ENCODE data around the gene NPLOC4. TPM values are rescaled to one million over a fixed set of nuclear protein-coding genes. Genes with fewer than 3 reads are reported as not detected.
"Not testable (repeated sequence)": the region's sequence is repeated elsewhere in the genome, so short reads cannot be mapped to it uniquely, and the experiment has no call there.

NPLOC4 gene
- total and polyA plus RNA-seq, 9 of the 15 experiments (the other 6 are each of a cell fraction or from before 2014, with no cell fraction given), result 1.5 to 116 (median 64.5) TPM

DNA sequence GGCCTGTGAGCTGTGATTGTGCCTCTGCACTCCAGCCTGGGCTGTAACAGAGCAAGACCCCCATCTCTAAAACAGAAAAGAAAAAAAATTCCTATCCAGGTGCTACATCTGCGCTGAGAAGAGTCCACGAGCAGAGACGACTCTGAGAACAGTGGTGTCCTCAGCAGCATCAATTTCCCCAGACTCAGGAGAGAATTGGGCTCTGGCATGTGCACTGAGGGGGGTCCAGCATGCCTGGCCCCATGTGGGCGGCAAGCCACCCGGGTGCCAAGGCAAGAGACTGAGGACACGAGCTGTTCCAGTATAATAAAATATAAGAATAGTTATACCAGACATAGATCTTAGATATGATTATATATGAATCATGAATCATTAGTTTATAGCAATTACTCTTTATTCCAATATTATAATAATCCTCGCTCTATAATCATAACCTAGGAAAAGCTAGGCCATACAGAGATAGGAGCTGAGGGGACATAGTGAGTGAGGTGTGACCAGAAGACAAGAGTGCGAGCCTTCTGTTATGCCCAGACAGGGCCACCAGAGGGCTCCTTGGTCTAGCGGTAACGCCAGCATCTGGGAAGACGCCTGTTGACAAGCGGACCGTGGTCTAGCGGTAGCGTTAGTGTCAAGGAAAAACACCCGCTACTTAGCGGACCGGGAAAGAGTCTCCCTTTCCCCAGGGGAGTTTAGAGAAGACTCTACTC, 38.8 kb upstream of the NPLOC4 start:
- H3K4me3 ChIP-seq; H3K4me2 ChIP-seq (ENCODE audit: insufficient read depth, low read length); H3K9me3 ChIP-seq (replicated peaks; ENCODE audit: control insufficient read depth, insufficient read depth, low read depth, low read length); H2AFZ ChIP-seq (ENCODE audit: low read depth, low read length); CTCF ChIA-PET (ENCODE audit: low intra/inter-chr PET ratio); BruUV-seq (replicated peaks); intact Hi-C loops (cut with micrococcal nuclease); H3K9ac ChIP-seq (ENCODE audit: insufficient read depth in 1 of 2, low read depth in 2 of 2, low read length in 2 of 2); H3K9me1 ChIP-seq (ENCODE audit: control insufficient read depth, insufficient read depth, low read length); H3K27ac ChIP-seq (ENCODE audit: extremely low read depth, low read depth, low read length); H3K79me2 ChIP-seq (ENCODE audit: control insufficient read depth, insufficient read depth, low read length); H4K20me1 ChIP-seq (replicated peaks; ENCODE audit: control insufficient read depth, insufficient read depth, low read length); in situ Hi-C loops (cut with MboI); H3K27me3 ChIP-seq (ENCODE audit: control insufficient read depth in 2 of 2, insufficient read depth in 2 of 2, low read length in 2 of 2): not testable (repeated sequence)
- DNase-seq (ENCODE audit: extremely low read depth in 1 of 4, low spot score in 3 of 4), result peak in 1 of 4 experiments; percentile 50
- Histone ChIP-seq H3K36me3 (ENCODE audit: control insufficient read depth, insufficient read depth, low read length) (peaks cover 45% of the 10 kb centered on the region; the same call in 2 of the 3 replicates), H3K4me1 (replicated peaks in 1 of 2; ENCODE audit: control insufficient read depth in 2 of 2, insufficient read depth in 2 of 2, low read length in 2 of 2) (peaks cover 0 to 29% of the 10 kb centered on the region in 2 experiments; a peak in 2 of 5 replicates)
- 30% methylated on average over 17 of the region's 18 CpGs for WGBS (ENCODE audit: insufficient coverage, low coverage, missing lambda C conversion rate)
- POLR2A ChIA-PET, result interaction anchor here (1.0 to 2.5 kb wide), 7 partner anchors 8 to 119 kb away, joined by 3 to 9 read pairs (median 5); partner anchors contain the start of genes ARL16, CCDC137, HGS and OXLD1
- FAIRE-seq, result peak; percentile 98
- ATAC-seq, result peak; percentile 46
- TF ChIP-seq POLR2A (conservative IDR thresholded peaks at IDR 0.05) (peak; percentile 4; the same call in 1 of the 2 replicates), RAD21 (CRISPR knock-in tag; conservative IDR thresholded peaks at IDR 0.05 in 1 of 2, IDR thresholded peaks at IDR 0.05 in 1 of 2) (peak; percentile 43 to 66; a peak in 3 of 4 replicates), SMC3 (conservative IDR thresholded peaks at IDR 0.05; ENCODE audit: insufficient read depth, low read depth, low read length) (peak; percentile 34), FOXK2 (conservative IDR thresholded peaks at IDR 0.05 in 1 of 2, IDR thresholded peaks at IDR 0.05 in 1 of 2; ENCODE audit: low read depth in 2 of 2) (peak; percentile 64 to 72; a peak in 3 of 4 replicates), CTCF (IDR thresholded peaks at IDR 0.05 in 2 of 3, conservative IDR thresholded peaks at IDR 0.05 in 1 of 3; ENCODE audit: insufficient read depth in 2 of 3, low read depth in 1 of 3, low read length in 3 of 3) (peak; percentile 44 to 56 (median 50)), CXXC5 (CRISPR knock-in tag; IDR thresholded peaks at IDR 0.05) (peak; percentile 46; the same call in 1 of the 2 replicates)
- TF ChIP-seq, protein P1, sequence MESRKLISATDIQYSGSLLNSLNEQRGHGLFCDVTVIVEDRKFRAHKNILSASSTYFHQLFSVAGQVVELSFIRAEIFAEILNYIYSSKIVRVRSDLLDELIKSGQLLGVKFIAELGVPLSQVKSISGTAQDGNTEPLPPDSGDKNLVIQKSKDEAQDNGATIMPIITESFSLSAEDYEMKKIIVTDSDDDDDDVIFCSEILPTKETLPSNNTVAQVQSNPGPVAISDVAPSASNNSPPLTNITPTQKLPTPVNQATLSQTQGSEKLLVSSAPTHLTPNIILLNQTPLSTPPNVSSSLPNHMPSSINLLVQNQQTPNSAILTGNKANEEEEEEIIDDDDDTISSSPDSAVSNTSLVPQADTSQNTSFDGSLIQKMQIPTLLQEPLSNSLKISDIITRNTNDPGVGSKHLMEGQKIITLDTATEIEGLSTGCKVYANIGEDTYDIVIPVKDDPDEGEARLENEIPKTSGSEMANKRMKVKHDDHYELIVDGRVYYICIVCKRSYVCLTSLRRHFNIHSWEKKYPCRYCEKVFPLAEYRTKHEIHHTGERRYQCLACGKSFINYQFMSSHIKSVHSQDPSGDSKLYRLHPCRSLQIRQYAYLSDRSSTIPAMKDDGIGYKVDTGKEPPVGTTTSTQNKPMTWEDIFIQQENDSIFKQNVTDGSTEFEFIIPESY (CRISPR knock-in tag; IDR thresholded peaks at IDR 0.05), result peak; percentile 73

Measured in K562 (cell line).